OCI-LY1 (cell line): ENCODE data around the gene DGKG.

ENCODE experiments used
- CTCF ChIP-seq: fragments of 200-600 bp; sonication (generic), shearing (Covaris generic); IDR thresholded peaks from 2 replicates; pipeline ENCODE4 v1.5.1; 2017; ENCODE audit warnings: mild to moderate bottlenecking, antibody characterized with exemption, low read length, moderate library complexity, mixed read lengths
- EZH2 ChIP-seq: fragments of 200-600 bp; sonication (generic), shearing (Covaris generic); IDR thresholded peaks from 2 replicates; pipeline ENCODE4 v1.8.0; 2017; ENCODE audit warnings: borderline replicate concordance, mixed run types, mild to moderate bottlenecking, antibody characterized with exemption, low read length, moderate library complexity, mixed read lengths

GRCh38 chr3:186259612-186260383 lies 102.2 kb downstream of the DGKG start:
- TF ChIP-seq CTCF (peak; percentile 99), EZH2 (no peak)
